Smooth muscle cell of the pulmonary artery (primary cell): ENCODE data around the gene NTSR2. TPM values are rescaled to one million over a fixed set of nuclear protein-coding genes. Genes with fewer than 3 reads are reported as not detected.

ENCODE experiments used
- total RNA-seq: library from RNA; depleted of rRNA; stranded (reverse); fragments of >200 nt; gene quantifications from 2 replicates; pipeline ENCODE4 v1.2.3, GENCODE V29; 2014

Gene NTSR2, protein sequence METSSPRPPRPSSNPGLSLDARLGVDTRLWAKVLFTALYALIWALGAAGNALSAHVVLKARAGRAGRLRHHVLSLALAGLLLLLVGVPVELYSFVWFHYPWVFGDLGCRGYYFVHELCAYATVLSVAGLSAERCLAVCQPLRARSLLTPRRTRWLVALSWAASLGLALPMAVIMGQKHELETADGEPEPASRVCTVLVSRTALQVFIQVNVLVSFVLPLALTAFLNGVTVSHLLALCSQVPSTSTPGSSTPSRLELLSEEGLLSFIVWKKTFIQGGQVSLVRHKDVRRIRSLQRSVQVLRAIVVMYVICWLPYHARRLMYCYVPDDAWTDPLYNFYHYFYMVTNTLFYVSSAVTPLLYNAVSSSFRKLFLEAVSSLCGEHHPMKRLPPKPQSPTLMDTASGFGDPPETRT
- not detected in 2 replicates for total RNA-seq

DNA sequence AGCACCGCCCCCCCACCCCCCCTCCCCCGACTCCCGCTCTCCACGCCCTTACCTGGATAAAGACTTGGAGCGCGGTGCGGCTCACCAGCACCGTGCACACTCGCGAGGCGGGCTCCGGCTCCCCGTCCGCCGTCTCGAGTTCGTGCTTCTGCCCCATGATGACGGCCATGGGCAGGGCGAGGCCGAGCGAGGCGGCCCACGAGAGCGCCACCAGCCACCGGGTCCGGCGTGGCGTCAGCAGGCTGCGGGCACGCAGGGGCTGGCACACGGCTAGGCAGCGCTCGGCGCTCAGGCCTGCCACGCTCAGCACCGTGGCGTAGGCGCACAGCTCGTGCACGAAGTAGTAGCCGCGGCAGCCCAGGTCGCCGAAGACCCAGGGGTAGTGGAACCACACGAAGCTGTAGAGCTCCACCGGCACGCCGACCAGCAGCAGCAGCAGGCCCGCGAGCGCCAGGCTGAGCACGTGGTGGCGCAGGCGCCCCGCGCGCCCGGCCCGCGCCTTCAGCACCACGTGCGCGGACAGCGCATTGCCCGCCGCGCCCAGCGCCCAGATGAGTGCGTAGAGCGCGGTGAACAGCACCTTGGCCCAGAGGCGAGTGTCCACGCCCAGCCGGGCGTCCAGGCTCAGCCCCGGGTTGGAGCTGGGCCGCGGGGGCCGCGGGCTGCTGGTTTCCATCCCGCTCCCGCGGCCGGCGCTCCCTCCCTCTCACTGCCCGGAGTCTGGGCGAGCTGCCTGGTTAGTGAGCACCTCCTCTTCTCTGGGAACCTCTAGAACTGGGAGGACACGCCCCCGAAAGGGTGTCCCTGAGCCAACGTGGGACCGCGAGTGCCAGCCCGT, at the start of gene NTSR2:
Gene NTSR2, minus strand, starts transcription at position 742 of the 838 bp plus-strand sequence. Its CDS starts 66 bp downstream, at position 676.

Other genes with a start within 250 kb of the NTSR2 start
- gene E2F6, start 204.0 kb downstream of the NTSR2 start, total RNA-seq = 8.5 and 10.1 TPM in 2 replicates
- gene GREB1, start 136.2 kb downstream of the NTSR2 start, total RNA-seq = 0.17 and 0.52 TPM in 2 replicates
- 37.4 and 53.6 TPM in 2 replicates for gene LPIN1, start 76.4 kb upstream of the NTSR2 start, total RNA-seq